HG03039 (cell line): ENCODE measurements around the gene MEF2D.
A peak's percentile ranks its signal among the peaks of the same experiment; 100 is the strongest.

ENCODE experiments used
- ATAC-seq: cut with Tn5 transposase; IDR thresholded peaks from one replicate; pipeline ENCODE4 v1.9.1; 2021; ENCODE audit warnings: mild to moderate bottlenecking, moderate library complexity; ENCODE audit not compliant: unreplicated experiment

MEF2D gene

GRCh38 chr1:156489166-156489934 lies 11.2 kb downstream of the MEF2D start:
- ATAC-seq, result peak; percentile 17

DNA sequence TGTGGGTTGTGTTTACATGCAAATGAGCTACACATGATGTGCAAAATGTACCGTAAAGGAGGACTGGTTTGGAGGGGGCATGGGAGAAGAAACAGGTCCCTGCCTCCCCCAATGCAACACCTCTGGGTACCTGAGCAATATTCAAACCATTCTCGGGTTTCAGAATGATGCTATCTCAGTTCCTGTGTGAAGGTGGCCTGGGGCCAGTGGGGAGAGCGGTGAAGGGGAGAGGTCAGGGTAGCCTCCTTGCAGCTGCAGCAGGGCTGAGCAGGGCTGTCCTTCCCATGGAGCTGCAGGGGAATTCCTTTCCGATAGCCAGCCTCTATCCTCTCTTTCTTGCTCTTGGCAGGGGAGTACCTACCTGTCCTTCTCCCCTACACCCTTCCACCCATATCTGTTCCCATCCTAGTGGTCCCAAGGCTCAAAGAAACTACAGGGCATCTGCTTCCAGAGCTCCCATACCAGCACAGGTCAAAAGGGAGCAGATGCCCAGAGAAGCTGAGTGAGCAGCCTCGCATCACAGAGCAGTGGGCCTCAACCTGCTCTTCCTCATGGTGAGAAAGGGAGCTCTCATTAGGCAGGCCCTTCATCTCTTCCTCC lies 11.9 kb downstream of the MEF2D start:
- peak; percentile 50 for ATAC-seq

DNA sequence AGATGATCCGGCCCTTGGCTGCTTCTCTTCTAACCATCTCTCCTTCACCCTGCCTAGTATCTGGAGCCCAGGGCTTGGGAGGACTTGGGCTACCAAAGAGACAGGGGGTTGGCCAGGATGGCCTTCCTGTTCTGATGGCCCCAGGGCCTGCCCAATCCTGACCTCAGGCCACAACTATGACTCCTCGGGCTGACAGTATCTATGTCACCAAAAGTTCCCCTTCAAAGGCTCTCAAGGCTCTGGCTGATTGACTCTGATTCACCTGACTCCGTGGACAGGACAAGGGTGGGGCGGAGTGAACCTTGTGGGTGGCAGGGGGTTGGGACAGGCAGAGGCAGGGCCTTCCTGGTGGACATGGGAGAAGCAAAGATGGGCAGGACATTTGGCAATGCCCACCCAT lies 12.7 kb downstream of the MEF2D start:
- ATAC-seq, result no peak

DNA sequence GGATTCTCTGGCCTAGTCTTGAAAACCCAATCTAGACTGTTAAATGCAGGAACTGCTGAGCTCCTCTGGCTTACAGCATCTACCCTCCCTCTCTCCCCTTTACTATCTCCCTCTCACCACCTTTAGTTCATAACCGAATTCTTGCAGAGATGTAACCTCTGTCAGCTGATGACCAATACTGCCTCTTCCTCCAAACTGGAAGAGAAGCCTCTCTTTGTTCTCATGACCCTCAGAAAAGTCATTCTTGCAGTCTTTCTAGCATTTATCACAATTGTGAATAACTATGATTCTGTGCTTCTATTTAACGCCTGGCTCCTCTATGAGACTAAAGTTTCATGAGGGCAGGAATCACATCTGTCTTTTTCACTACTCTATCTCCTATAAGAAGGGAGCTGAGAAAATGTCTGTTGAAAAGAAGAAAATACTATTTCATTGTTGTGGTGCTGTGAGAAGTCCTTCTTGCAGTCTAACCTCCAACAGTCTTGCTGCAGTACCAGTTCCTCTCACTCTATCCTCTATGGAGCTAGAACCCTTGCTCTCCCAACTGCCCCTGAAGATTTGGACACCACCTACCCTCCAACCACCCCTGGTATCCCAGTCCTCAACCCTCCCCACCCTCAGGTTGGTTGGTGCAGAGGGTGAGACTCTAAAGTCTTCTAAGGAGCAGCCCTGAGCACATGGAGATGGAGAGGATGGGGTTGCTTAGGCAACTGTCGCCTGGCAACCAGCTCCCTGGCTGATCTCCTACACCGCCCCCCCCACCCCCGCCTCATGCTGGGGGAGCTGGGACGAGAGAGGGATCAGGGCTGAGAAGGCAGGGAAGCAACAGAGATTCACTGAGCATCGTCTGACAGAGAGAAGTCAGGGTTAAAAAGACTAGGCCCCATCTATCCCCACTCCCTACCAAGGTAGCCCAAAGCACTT lies 13.9 kb downstream of the MEF2D start:
- no peak for ATAC-seq

- no peak for ATAC-seq
Measured at GRCh38 chr1:156485984-156486383, 14.6 kb downstream of the MEF2D start.

DNA sequence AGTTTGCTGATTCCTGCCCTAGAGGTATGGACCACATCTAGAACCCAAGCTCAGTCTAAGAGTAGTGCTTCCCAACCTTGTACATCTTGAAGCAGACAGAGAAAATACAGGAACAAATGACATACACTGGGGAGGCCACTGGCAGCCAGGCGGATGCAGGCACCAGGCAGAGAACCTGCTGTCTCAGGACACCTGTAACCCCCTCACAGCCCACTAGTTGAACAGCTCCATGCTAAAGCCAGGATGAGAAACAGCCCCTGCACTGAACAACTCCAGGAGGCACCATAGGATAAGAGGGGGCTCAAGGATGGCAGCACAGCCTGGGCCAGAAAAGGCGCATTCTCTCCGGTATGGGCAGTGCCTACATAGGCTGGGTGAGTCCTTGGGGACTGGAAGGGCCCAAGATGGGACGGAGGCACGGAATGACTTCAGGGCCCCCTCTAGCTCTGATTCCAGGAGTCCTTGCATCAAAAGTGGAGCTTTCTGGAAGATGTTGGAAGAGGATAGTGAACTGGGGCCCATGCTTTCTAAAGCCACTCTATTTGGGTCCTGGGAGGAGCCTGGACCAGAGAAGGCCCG lies 16.0 kb downstream of the MEF2D start:
- ATAC-seq, result no peak

DNA sequence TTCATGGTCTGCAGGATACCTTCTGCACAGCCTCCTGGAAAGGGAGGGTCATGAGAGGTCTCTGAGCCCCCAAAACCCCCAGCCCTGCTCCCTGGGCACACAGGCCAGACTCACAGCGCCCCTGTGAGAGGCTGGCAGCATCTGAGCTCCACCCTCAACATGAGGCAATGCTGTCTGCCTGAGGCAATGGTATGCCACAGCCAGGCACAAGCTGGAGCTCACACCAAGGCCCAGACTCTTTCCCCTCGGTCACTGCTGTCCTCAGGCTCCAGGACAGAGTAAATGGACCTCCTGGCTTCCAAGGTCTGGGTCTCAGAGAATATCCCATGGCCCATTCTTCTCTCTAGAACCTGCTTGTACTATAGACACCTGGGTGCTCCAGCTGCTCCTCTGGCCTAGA lies 17.2 kb downstream of the MEF2D start:
- ATAC-seq, result no peak

GRCh38 chr1:156482276-156482675 lies 18.3 kb downstream of the MEF2D start:
- ATAC-seq, result no peak

DNA sequence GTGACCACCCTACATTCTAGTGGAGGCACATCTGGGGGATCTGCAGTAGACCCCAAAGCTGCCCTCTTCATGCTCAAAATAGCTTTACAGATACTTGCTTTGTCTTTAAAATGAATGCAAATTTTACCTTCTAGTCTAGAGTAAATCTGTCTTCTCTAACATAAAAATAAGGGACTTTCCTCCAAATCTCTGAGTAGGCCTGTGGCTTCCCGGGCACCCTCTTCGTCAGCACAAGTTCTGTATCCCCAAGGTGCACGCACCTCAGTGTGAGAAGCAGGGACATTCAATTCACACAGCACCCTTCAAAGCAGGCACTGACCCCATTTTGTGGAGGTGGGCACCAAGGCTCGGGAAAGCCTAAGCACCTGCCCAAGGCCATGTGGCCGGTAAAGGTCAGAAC lies 19.0 kb downstream of the MEF2D start:
- ATAC-seq, result no peak

GRCh38 chr1:156480411-156481192 lies 20.0 kb downstream of the MEF2D start:
- ATAC-seq, result no peak

- ATAC-seq, result no peak
Measured at GRCh38 chr1:156480016-156480370, 20.6 kb downstream of the MEF2D start.

GRCh38 chr1:156479093-156480015 lies 21.2 kb downstream of the MEF2D start:
- no peak for ATAC-seq

DNA sequence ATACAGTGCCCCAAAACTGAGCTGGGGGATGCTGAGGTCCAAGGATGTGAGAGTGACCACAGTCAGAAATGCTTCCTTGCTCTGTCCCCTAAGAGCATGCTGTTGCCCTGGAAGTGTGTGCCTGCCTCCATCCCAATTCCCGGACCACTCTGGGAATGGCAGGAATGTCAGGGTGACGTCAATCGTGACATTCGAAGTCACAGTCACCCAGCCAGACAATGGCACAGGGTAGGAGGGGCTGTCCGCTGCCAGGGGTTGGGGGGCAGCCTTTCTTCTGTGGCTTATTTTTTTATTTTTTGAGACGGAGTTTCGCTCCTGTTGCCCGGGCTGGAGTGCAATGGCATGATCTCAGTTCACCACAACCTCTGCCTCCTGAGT lies 22.3 kb downstream of the MEF2D start:
- ATAC-seq, result no peak

GRCh38 chr1:156477526-156478249 lies 22.9 kb downstream of the MEF2D start:
- no peak for ATAC-seq

GRCh38 chr1:156476501-156477298 lies 23.9 kb downstream of the MEF2D start:
- no peak for ATAC-seq

- ATAC-seq, result no peak
Measured at GRCh38 chr1:156475568-156476500, 24.7 kb downstream of the MEF2D start.

DNA sequence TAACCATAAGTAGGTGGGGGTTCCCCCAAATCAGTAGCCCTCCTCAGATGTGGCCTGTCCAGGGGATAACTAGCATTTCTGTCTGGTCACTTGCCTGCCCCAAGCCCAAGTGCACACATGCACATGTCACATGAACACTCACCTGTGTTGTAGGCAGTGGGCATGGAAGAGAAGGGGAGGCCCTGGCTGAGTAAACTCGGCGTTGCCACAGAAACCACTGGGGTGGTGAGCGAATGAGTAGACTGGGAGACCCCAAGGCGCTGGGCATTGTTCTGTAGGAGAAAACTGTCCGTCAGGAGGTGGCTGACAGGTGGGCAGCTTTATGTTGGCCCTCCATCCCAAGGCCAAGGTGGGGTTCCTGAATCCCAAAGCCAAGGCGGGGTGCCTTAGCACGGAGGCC lies 25.6 kb downstream of the MEF2D start:
- ATAC-seq, result no peak
